Measurements from ENCODE around the gene QKI. TPM values are rescaled to one million over a fixed set of nuclear protein-coding genes. Genes with fewer than 3 reads are reported as not detected.
A peak's percentile ranks its signal among the peaks of the same experiment; 100 is the strongest.

QKI gene
- total RNA-seq, 3 donors from 2014 or later: 158 to 304 (median 172) TPM

GRCh38 chr6:163576114-163576513 lies 161.6 kb downstream of the QKI start:
- H3K9me3 ChIP-seq: no peaks in the 10 kb centered on the region
- no peaks in the 10 kb centered on the region for H3K27me3 ChIP-seq
- no peaks in the 10 kb centered on the region for H3K4me1 ChIP-seq
- intact Hi-C loops (cut with DNase I; ENCODE audit: low total_unique reads): no loop called here
- TF ChIP-seq CTCF (IDR thresholded peaks at IDR 0.05) (no peak), POLR2A (IDR thresholded peaks at IDR 0.05) (no peak), POLR2AphosphoS5 (IDR thresholded peaks at IDR 0.05) (no peak)
- H3K27ac ChIP-seq: no peak overlapping the region
- no peak overlapping the region for H3K4me3 ChIP-seq
- no peak for DNase-seq (ENCODE audit: low spot score in 2 of 2)
- no peaks in the 10 kb centered on the region for H3K36me3 ChIP-seq

- Histone ChIP-seq H3K27ac (no peak overlapping the region), H3K4me3 (no peak overlapping the region), H3K9me3 (no peaks in the 10 kb centered on the region), H3K4me1 (no peaks in the 10 kb centered on the region), H3K27me3 (no peaks in the 10 kb centered on the region), H3K36me3 (no peaks in the 10 kb centered on the region)
- intact Hi-C loops (cut with DNase I; ENCODE audit: low total_unique reads): no loop called here
- TF ChIP-seq POLR2AphosphoS5 (IDR thresholded peaks at IDR 0.05): no peak
- no peak for DNase-seq (ENCODE audit: low spot score in 2 of 2)
Measured at GRCh38 chr6:163577404-163577803, 162.9 kb downstream of the QKI start.

GRCh38 chr6:163579111-163579879 lies 164.8 kb downstream of the QKI start:
- H3K4me3 ChIP-seq: no peak overlapping the region
- intact Hi-C loops (cut with DNase I; ENCODE audit: low total_unique reads): no loop called here
- TF ChIP-seq CTCF (IDR thresholded peaks at IDR 0.05): no peak
- TF ChIP-seq POLR2A (IDR thresholded peaks at IDR 0.05): no peak
- no peak for TF ChIP-seq POLR2AphosphoS5 (IDR thresholded peaks at IDR 0.05)
- H3K4me1 ChIP-seq: no peaks in the 10 kb centered on the region
- H3K9me3 ChIP-seq: no peaks in the 10 kb centered on the region
- no peak for DNase-seq (ENCODE audit: low spot score in 2 of 2)
- H3K36me3 ChIP-seq: no peaks in the 10 kb centered on the region
- peak overlapping the region in 1 of 2 donors; percentile 4 for H3K27ac ChIP-seq
- no peaks in the 10 kb centered on the region for H3K27me3 ChIP-seq

GRCh38 chr6:163579880-163580295 lies 165.4 kb downstream of the QKI start:
- TF ChIP-seq POLR2AphosphoS5 (IDR thresholded peaks at IDR 0.05): no peak
- no peak for TF ChIP-seq CTCF (IDR thresholded peaks at IDR 0.05)
- no peak for TF ChIP-seq POLR2A (IDR thresholded peaks at IDR 0.05)
- no peak overlapping the region for H3K4me3 ChIP-seq
- H3K36me3 ChIP-seq: no peaks in the 10 kb centered on the region
- DNase-seq (ENCODE audit: low spot score in 2 of 2): no peak
- no peaks in the 10 kb centered on the region for H3K4me1 ChIP-seq
- peak overlapping the region in 1 of 2 donors; percentile 4 for H3K27ac ChIP-seq
- intact Hi-C loops (cut with DNase I; ENCODE audit: low total_unique reads): no loop called here
- H3K9me3 ChIP-seq: no peaks in the 10 kb centered on the region
- H3K27me3 ChIP-seq: no peaks in the 10 kb centered on the region

- Histone ChIP-seq H3K27ac (no peak overlapping the region), H3K27me3 (no peaks in the 10 kb centered on the region), H3K4me1 (no peaks in the 10 kb centered on the region), H3K9me3 (no peaks in the 10 kb centered on the region), H3K36me3 (no peaks in the 10 kb centered on the region), H3K4me3 (no peak overlapping the region)
- TF ChIP-seq POLR2A (IDR thresholded peaks at IDR 0.05) (no peak), POLR2AphosphoS5 (IDR thresholded peaks at IDR 0.05) (no peak), CTCF (IDR thresholded peaks at IDR 0.05) (no peak)
- no peak for DNase-seq (ENCODE audit: low spot score in 2 of 2)
- intact Hi-C loops (cut with DNase I; ENCODE audit: low total_unique reads): no loop called here
Measured at GRCh38 chr6:163580311-163581030, 166.0 kb downstream of the QKI start.

Measured in breast epithelium (tissue), 4 donors.